ENCODE measurements around the gene RAPGEF4.

- no peak for TF ChIP-seq CTCF (IDR thresholded peaks at IDR 0.05; ENCODE audit: low read depth, low read length, poor library complexity, severe bottlenecking)
- TF ChIP-seq EZH2phosphoT487 (IDR thresholded peaks at IDR 0.05; ENCODE audit: borderline replicate concordance, low read length), result no peak
Measured at GRCh38 chr2:173086518-173087213, 351.0 kb downstream of the RAPGEF4 start.
